Measurements from ENCODE around the gene BRSK2.

Gene BRSK2

DNA sequence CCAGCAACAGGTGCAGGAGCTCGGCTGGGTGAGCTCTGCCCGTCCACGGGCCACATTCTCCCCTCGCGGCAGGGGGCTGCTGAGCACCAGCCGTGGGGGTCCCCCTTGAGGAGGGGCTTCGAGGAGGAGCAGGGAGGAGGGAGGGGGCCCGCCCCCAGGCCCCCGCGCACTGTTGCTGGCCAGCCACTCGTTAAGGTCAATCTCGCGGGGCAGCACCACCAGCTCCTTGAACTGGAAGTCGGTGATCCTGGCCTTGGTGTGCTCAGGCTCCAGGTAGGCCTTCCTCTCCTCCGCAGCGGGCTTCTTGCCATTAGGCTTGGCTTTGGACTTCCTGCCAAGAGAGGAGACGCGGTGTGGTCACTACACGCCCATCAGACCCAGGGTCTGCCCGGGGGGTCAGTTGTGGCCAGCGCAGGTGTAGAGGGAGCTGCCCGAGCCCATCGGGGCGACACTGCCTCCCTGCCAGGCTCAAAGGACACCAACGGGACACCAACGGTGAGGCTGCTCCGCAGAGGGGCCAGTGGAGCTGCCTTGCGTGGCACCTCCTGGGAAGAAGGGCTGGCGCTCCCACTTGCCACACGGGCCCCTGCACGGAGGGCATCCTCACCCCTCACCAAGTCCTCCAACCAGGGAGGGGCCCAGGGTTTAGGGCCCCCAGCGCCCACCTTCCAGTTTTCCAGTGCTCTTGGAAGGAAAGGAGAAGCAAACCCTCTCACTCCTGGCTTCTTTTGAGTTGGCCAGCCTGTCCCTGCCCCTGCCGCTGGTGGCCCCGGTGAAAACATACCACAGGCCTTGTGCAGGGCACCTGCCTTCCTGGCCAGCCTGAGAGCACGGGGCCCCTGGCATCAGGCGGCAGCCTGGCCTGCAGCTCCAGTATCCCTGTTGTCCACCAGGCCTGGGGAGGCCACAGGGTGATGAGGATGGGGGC lies 91.1 kb downstream of the BRSK2 start:
- no peak for TF ChIP-seq NFIC (IDR thresholded peaks at IDR 0.05)
- no peak for TF ChIP-seq YY1 (IDR thresholded peaks at IDR 0.05; ENCODE audit: low read depth)
- no peak for TF ChIP-seq EP300 (IDR thresholded peaks at IDR 0.05; ENCODE audit: borderline replicate concordance)
- TF ChIP-seq CEBPB (IDR thresholded peaks at IDR 0.05), result no peak
- TF ChIP-seq TCF12 (IDR thresholded peaks at IDR 0.05; ENCODE audit: low read depth), result no peak
- TF ChIP-seq, protein P1, sequence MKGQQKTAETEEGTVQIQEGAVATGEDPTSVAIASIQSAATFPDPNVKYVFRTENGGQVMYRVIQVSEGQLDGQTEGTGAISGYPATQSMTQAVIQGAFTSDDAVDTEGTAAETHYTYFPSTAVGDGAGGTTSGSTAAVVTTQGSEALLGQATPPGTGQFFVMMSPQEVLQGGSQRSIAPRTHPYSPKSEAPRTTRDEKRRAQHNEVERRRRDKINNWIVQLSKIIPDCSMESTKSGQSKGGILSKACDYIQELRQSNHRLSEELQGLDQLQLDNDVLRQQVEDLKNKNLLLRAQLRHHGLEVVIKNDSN (IDR thresholded peaks at IDR 0.05), result no peak
- TF ChIP-seq EGR1 (IDR thresholded peaks at IDR 0.05), result no peak
- TF ChIP-seq, protein P2, sequence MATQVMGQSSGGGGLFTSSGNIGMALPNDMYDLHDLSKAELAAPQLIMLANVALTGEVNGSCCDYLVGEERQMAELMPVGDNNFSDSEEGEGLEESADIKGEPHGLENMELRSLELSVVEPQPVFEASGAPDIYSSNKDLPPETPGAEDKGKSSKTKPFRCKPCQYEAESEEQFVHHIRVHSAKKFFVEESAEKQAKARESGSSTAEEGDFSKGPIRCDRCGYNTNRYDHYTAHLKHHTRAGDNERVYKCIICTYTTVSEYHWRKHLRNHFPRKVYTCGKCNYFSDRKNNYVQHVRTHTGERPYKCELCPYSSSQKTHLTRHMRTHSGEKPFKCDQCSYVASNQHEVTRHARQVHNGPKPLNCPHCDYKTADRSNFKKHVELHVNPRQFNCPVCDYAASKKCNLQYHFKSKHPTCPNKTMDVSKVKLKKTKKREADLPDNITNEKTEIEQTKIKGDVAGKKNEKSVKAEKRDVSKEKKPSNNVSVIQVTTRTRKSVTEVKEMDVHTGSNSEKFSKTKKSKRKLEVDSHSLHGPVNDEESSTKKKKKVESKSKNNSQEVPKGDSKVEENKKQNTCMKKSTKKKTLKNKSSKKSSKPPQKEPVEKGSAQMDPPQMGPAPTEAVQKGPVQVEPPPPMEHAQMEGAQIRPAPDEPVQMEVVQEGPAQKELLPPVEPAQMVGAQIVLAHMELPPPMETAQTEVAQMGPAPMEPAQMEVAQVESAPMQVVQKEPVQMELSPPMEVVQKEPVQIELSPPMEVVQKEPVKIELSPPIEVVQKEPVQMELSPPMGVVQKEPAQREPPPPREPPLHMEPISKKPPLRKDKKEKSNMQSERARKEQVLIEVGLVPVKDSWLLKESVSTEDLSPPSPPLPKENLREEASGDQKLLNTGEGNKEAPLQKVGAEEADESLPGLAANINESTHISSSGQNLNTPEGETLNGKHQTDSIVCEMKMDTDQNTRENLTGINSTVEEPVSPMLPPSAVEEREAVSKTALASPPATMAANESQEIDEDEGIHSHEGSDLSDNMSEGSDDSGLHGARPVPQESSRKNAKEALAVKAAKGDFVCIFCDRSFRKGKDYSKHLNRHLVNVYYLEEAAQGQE (IDR thresholded peaks at IDR 0.05; ENCODE audit: low read depth), result no peak
- TF ChIP-seq ZBTB7A (IDR thresholded peaks at IDR 0.05; ENCODE audit: low read depth), result no peak
- TF ChIP-seq TAF1 (IDR thresholded peaks at IDR 0.05; ENCODE audit: low read depth), result no peak
- no peak for TF ChIP-seq RAD21 (IDR thresholded peaks at IDR 0.05; ENCODE audit: low read depth)
- TF ChIP-seq TEAD4 (IDR thresholded peaks at IDR 0.05), result no peak

DNA sequence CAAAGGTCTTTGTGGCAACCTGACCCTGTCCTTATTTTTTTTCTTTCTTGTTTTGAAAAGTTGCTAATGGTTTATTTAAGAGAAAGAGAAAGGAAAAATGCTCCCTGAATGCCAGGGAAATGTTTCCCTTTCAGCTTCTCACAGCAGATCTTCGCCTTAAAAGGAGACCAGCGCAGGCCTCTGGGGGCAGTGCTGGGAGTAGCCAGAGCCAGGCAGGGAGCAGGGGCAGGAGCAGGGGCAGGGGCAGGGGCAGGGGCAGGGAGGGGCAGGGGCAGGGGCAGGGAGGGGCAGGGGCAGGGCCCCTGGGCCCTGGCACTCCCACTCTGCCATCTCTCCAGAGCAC lies 91.7 kb downstream of the BRSK2 start:
- TF ChIP-seq TAF1 (IDR thresholded peaks at IDR 0.05; ENCODE audit: low read depth) (no peak), EP300 (IDR thresholded peaks at IDR 0.05; ENCODE audit: borderline replicate concordance) (no peak), CREB1 (IDR thresholded peaks at IDR 0.05; ENCODE audit: low read depth) (no peak), EGR1 (IDR thresholded peaks at IDR 0.05) (no peak), ZBTB7A (IDR thresholded peaks at IDR 0.05; ENCODE audit: low read depth) (no peak), TCF12 (IDR thresholded peaks at IDR 0.05; ENCODE audit: low read depth) (no peak), TEAD4 (IDR thresholded peaks at IDR 0.05) (no peak), YY1 (IDR thresholded peaks at IDR 0.05; ENCODE audit: low read depth) (no peak), RAD21 (IDR thresholded peaks at IDR 0.05; ENCODE audit: low read depth) (no peak), CEBPB (IDR thresholded peaks at IDR 0.05) (no peak)
- TF ChIP-seq, protein P2 (IDR thresholded peaks at IDR 0.05; ENCODE audit: low read depth), result no peak
- TF ChIP-seq, protein P1 (IDR thresholded peaks at IDR 0.05), result no peak

DNA sequence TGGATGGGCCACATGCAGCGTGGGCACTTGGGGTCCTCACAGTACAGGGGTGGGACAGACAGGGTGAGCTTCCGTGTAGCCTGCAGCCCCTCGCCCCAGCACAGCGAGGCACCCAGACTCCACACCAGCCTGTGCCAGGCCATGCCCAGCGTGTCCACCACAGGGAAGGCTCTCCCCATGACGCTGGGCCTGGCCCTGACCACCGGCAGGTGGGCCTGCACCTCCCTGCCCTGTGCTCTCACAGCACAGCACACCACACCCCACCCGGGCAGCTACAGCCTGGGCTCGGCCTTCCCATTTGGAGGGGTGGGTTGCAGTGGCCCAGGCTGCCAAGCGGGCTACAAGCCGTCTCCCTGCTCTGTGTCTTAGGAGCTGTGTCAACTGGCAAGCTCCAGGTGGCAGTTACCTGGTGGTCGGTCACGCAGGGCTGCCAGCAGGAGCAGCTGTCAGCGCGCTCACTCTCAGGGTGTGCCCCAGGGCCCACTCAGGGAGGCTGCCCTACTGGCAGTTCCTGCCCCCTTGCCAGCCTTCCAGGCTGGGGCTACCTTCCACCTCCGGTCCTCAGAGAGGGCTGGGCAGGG lies 92.2 kb downstream of the BRSK2 start:
- TF ChIP-seq ZBTB7A (IDR thresholded peaks at IDR 0.05; ENCODE audit: low read depth) (no peak), CEBPB (IDR thresholded peaks at IDR 0.05) (no peak), EGR1 (IDR thresholded peaks at IDR 0.05) (no peak), YY1 (IDR thresholded peaks at IDR 0.05; ENCODE audit: low read depth) (no peak), CREB1 (IDR thresholded peaks at IDR 0.05; ENCODE audit: low read depth) (no peak)

DNA sequence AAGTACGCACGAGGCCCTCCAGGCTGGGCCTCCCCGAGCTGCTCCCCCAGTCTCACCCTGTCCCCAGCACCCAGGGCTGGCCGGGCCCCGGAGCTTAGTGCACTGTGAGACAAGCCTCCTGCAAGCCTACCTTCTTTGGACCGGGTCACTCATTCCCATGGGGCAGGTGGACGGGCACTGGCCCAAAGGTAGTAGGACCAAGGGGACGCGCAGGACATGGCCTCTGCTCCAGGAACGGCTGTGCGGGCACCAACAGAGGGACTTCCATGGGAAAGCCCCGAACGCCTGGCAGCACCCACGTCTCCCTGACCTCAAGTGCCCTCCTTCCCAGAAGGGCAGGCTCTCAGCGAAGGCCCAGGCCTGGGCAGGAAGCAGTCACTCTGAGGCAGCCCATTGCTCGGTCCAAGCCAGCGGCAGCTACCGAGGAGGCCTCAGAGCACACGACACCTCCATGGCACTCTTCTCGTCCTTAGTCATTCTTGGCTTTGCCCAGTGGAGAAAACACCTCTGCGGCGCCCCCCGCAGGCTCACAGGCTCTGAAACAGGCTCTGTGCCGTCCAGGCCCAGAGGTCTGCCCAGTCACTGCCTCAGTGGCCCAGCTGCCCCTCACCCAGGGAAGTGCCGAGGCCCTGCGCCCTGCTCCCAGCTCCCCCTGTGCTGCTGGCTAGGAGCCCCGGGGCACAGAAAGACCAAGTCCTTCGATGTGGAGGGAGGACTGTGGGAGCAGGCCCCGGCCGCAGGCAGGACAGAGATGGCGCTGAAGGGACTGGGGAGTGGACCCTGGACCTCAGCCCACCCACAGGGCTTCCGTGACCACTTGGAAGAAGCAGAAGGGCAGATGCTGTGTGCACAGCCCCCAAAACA lies 93.1 kb downstream of the BRSK2 start:
- TF ChIP-seq YY1 (IDR thresholded peaks at IDR 0.05; ENCODE audit: low read depth), result no peak
- TF ChIP-seq, protein P2 (IDR thresholded peaks at IDR 0.05; ENCODE audit: low read depth), result no peak
- no peak for TF ChIP-seq ZBTB7A (IDR thresholded peaks at IDR 0.05; ENCODE audit: low read depth)
- no peak for TF ChIP-seq CEBPB (IDR thresholded peaks at IDR 0.05)
- no peak for TF ChIP-seq TEAD4 (IDR thresholded peaks at IDR 0.05)
- TF ChIP-seq, protein P3, sequence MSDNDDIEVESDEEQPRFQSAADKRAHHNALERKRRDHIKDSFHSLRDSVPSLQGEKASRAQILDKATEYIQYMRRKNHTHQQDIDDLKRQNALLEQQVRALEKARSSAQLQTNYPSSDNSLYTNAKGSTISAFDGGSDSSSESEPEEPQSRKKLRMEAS (IDR thresholded peaks at IDR 0.05), result no peak
- TF ChIP-seq CREB1 (IDR thresholded peaks at IDR 0.05; ENCODE audit: low read depth), result no peak
- no peak for TF ChIP-seq TAF1 (IDR thresholded peaks at IDR 0.05; ENCODE audit: low read depth)
- TF ChIP-seq RAD21 (IDR thresholded peaks at IDR 0.05; ENCODE audit: low read depth), result no peak
- no peak for TF ChIP-seq EGR1 (IDR thresholded peaks at IDR 0.05)
- TF ChIP-seq TCF12 (IDR thresholded peaks at IDR 0.05; ENCODE audit: low read depth), result no peak
- TF ChIP-seq EP300 (IDR thresholded peaks at IDR 0.05; ENCODE audit: borderline replicate concordance), result no peak
